ENCODE data around the gene INTS13.
"Not testable (repeated sequence)": the region's sequence is repeated elsewhere in the genome, so short reads cannot be mapped to it uniquely, and the experiment has no call there.

INTS13 gene

GRCh38 chr12:26869908-26870459 lies 67.8 kb downstream of the INTS13 start:
- in situ Hi-C loops (cut with MboI; ENCODE audit: low sequenced_read_pairs), result no loop called here

- in situ Hi-C loops (cut with MboI; ENCODE audit: low sequenced_read_pairs), result no loop called here
Observed at GRCh38 chr12:26869104-26869494, 68.7 kb downstream of the INTS13 start.

DNA sequence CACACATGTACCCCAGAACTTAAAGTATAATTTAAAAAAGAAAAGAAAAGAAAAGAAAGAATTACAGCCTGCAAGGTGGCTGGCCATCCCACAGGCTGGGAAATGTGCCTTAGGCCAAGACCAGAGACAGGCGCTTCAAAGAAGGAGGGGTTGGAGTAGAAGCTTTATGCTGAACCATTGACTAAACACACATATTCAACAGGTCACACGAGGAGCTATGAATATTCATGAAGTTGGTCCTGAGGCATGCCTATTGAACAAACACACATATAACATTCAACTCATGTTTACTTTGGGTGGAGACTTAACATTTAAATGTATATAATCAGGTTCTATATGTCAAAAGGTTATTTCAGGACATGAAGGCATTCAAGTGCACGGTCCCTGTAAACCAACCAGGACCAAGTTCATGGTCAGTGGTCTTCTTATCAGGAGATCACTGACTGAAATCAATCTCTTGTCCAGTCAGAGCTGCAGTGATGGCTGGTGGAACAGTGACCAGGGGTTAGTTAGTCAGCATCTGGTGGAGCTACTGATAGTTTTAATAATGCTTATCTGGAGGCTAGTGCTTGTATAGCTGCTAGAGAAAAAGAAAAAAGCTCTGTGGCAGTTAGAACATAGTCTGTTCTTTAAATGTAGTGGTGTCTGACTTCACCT lies 69.2 kb downstream of the INTS13 start:
- in situ Hi-C loops (cut with MboI; ENCODE audit: low sequenced_read_pairs), result no loop called here

GRCh38 chr12:26867080-26867479 lies 70.7 kb downstream of the INTS13 start:
- in situ Hi-C loops (cut with MboI; ENCODE audit: low sequenced_read_pairs), result no loop called here

DNA sequence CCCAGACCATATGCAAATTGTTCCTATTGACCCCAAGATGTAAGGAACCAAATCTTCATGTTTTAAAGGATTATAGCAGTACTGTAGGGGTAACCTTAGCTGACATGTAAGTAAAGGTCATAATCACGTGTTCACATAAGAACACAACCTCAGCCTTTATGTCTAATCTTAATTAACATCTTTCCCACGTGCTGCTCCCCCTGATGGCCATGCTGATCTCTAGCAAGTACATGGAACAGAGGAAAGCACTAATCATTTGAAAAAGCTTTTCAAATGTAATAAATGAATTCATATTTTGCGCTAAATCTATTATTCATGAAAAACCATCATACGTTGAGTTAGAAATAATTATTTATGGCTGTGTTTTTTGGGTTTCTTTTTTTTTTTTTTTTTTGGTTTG lies 74.3 kb downstream of the INTS13 start:
- in situ Hi-C loops (cut with MboI; ENCODE audit: low sequenced_read_pairs), result no loop called here

- in situ Hi-C loops (cut with MboI; ENCODE audit: low sequenced_read_pairs), result not testable (repeated sequence)
Observed at GRCh38 chr12:26862787-26863186, 75.0 kb downstream of the INTS13 start.

GRCh38 chr12:26861690-26862089 lies 76.1 kb downstream of the INTS13 start:
- in situ Hi-C loops (cut with MboI; ENCODE audit: low sequenced_read_pairs), result no loop called here

- in situ Hi-C loops (cut with MboI; ENCODE audit: low sequenced_read_pairs), result no loop called here
Observed at GRCh38 chr12:26857465-26858176, 80.2 kb downstream of the INTS13 start.

DNA sequence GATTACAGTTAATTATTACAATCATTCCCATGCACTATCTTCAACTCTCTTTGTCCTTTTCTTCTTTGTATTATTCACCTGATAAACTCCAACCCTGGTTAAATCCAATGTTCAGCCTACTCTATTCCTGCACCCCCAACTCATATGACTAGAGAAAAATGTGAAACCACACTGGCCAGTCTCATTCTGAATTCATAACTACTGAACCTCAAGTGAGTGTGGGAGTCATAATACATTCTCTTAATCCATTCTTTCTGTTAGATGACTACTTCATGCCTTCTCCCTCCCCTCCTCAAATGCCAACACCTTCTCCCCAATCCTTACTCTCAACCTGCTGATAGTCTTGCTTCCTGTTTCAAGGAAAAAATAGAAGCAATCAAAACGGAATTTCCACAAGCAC lies 82.4 kb downstream of the INTS13 start:
- in situ Hi-C loops (cut with MboI; ENCODE audit: low sequenced_read_pairs), result no loop called here

Measured in HL-60/S4 treated with phorbol 12-myristate 13-acetate at 8.2 ng/mL for 4 days and 3 days (cell line).